ENCODE data around the gene TCAP. TPM values are rescaled to one million over a fixed set of nuclear protein-coding genes. Genes with fewer than 3 reads are reported as not detected.

TCAP gene
- polyA plus RNA-seq, 1 donor (not counting 4 experiments of a cell fraction or from before 2014, with no cell fraction given): 0.20 TPM

- Histone ChIP-seq H3K4me1 (ENCODE audit: control insufficient read depth, extremely low read depth, insufficient read depth, low read length) (peaks cover 27% of the 10 kb centered on the region), H3K4me2 (ENCODE audit: control insufficient read depth, extremely low read depth, insufficient read depth, low read depth, low read length) (no peak overlapping the region), H3K9me3 (ENCODE audit: control insufficient read depth, low read depth, low read length) (no peaks in the 10 kb centered on the region), H3K4me3 (ENCODE audit: control insufficient read depth in 2 of 3, extremely low read depth in 1 of 3, insufficient read depth in 2 of 3, low read depth in 1 of 3, low read length in 3 of 3) (no peak overlapping the region), H4K20me1 (ENCODE audit: control insufficient read depth, extremely low read depth, insufficient read depth, low read length) (peaks cover 6% of the 10 kb centered on the region), H3K27me3 (ENCODE audit: control insufficient read depth, extremely low read depth, insufficient read depth, low read length) (no peaks in the 10 kb centered on the region), H3K27ac (ENCODE audit: control insufficient read depth, insufficient read depth, low read length) (no peak overlapping the region), H3K36me3 (ENCODE audit: control insufficient read depth in 2 of 2, extremely low read depth in 1 of 2, insufficient read depth in 2 of 2, low read length in 2 of 2) (no peaks in the 10 kb centered on the region), H3K9me1 (ENCODE audit: control insufficient read depth, extremely low read depth, insufficient read depth, low read length) (peaks cover 3% of the 10 kb centered on the region), H2AFZ (ENCODE audit: control insufficient read depth, low read length) (no peak overlapping the region), H3K9ac (ENCODE audit: control insufficient read depth, extremely low read depth, insufficient read depth, low read length) (no peak overlapping the region), H3K79me2 (ENCODE audit: control insufficient read depth, insufficient read depth, low read length) (peaks cover 50% of the 10 kb centered on the region)
- TF ChIP-seq EZH2 (IDR thresholded peaks at IDR 0.05; ENCODE audit: low read length): no peak
- TF ChIP-seq, protein P1, sequence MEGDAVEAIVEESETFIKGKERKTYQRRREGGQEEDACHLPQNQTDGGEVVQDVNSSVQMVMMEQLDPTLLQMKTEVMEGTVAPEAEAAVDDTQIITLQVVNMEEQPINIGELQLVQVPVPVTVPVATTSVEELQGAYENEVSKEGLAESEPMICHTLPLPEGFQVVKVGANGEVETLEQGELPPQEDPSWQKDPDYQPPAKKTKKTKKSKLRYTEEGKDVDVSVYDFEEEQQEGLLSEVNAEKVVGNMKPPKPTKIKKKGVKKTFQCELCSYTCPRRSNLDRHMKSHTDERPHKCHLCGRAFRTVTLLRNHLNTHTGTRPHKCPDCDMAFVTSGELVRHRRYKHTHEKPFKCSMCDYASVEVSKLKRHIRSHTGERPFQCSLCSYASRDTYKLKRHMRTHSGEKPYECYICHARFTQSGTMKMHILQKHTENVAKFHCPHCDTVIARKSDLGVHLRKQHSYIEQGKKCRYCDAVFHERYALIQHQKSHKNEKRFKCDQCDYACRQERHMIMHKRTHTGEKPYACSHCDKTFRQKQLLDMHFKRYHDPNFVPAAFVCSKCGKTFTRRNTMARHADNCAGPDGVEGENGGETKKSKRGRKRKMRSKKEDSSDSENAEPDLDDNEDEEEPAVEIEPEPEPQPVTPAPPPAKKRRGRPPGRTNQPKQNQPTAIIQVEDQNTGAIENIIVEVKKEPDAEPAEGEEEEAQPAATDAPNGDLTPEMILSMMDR (optimal IDR thresholded peaks at IDR 0.05 in 1 of 3, IDR thresholded peaks at IDR 0.05 in 1 of 3, conservative IDR thresholded peaks at IDR 0.05 in 1 of 3; ENCODE audit: extremely low read depth in 1 of 3, insufficient read depth in 2 of 3, low read length in 3 of 3): no peak
- no peak for FAIRE-seq
- no peak for DNase-seq (ENCODE audit: low read depth, low spot score)
- dilution Hi-C loops (cut with MboI; ENCODE audit: extremely low pct_ligation_motif_present, low sequenced_read_pairs): no loop called here
These were observed 24.5 kb upstream of the TCAP start for GRCh38 chr17:39640591-39641031.

- H3K27me3 ChIP-seq (ENCODE audit: control insufficient read depth, extremely low read depth, insufficient read depth, low read length): no peaks in the 10 kb centered on the region
- TF ChIP-seq, protein P1 (optimal IDR thresholded peaks at IDR 0.05 in 1 of 3, IDR thresholded peaks at IDR 0.05 in 1 of 3, conservative IDR thresholded peaks at IDR 0.05 in 1 of 3; ENCODE audit: extremely low read depth in 1 of 3, insufficient read depth in 2 of 3, low read length in 3 of 3): no peak
- no peak for TF ChIP-seq EZH2 (IDR thresholded peaks at IDR 0.05; ENCODE audit: low read length)
- no peaks in the 10 kb centered on the region for H3K36me3 ChIP-seq (ENCODE audit: control insufficient read depth in 2 of 2, extremely low read depth in 1 of 2, insufficient read depth in 2 of 2, low read length in 2 of 2)
- H3K9me3 ChIP-seq (ENCODE audit: control insufficient read depth, low read depth, low read length): no peaks in the 10 kb centered on the region
- FAIRE-seq (no peak), DNase-seq (ENCODE audit: low read depth, low spot score) (no peak)
- H4K20me1 ChIP-seq (ENCODE audit: control insufficient read depth, extremely low read depth, insufficient read depth, low read length): peaks cover 6% of the 10 kb centered on the region
- peaks cover 3% of the 10 kb centered on the region for H3K9me1 ChIP-seq (ENCODE audit: control insufficient read depth, extremely low read depth, insufficient read depth, low read length)
- H3K27ac ChIP-seq (ENCODE audit: control insufficient read depth, insufficient read depth, low read length): no peak overlapping the region
- no peak overlapping the region for H3K9ac ChIP-seq (ENCODE audit: control insufficient read depth, extremely low read depth, insufficient read depth, low read length)
- no peak overlapping the region for H3K4me3 ChIP-seq (ENCODE audit: control insufficient read depth in 2 of 3, extremely low read depth in 1 of 3, insufficient read depth in 2 of 3, low read depth in 1 of 3, low read length in 3 of 3)
- dilution Hi-C loops (cut with MboI; ENCODE audit: extremely low pct_ligation_motif_present, low sequenced_read_pairs): no loop called here
- H2AFZ ChIP-seq (ENCODE audit: control insufficient read depth, low read length): no peak overlapping the region
- H3K4me1 ChIP-seq (ENCODE audit: control insufficient read depth, extremely low read depth, insufficient read depth, low read length): peaks cover 27% of the 10 kb centered on the region
- peaks cover 51% of the 10 kb centered on the region for H3K79me2 ChIP-seq (ENCODE audit: control insufficient read depth, insufficient read depth, low read length)
- H3K4me2 ChIP-seq (ENCODE audit: control insufficient read depth, extremely low read depth, insufficient read depth, low read depth, low read length): no peak overlapping the region
These were observed 24.1 kb upstream of the TCAP start for GRCh38 chr17:39641097-39641496.

All from keratinocyte (primary cell).